22Rv1 (cell line): ENCODE measurements around the gene ALG6.
"Not testable (repeated sequence)": the region's sequence is repeated elsewhere in the genome, so short reads cannot be mapped to it uniquely, and the experiment has no call there.

Source experiments
- H3K27ac ChIP-seq: fragments of 450-650 bp; 2 replicates; pipeline ENCODE4 v1.5.1; 2017
- CTCF ChIP-seq: fragments of 450-650 bp; IDR thresholded peaks from 2 replicates; pipeline ENCODE4 v1.5.1; 2017; ENCODE audit warnings: mild to moderate bottlenecking
- ZFX ChIP-seq: fragments of 450-650 bp; IDR thresholded peaks from 2 replicates; pipeline ENCODE4 v1.6.1; 2017; ENCODE audit warnings: antibody characterized with exemption, borderline replicate concordance

The ALG6 gene

GRCh38 chr1:63414691-63415365 lies 47.4 kb downstream of the ALG6 start:
- TF ChIP-seq CTCF (no peak), ZFX (no peak)
- no peak overlapping the region for H3K27ac ChIP-seq

GRCh38 chr1:63418101-63418500 lies 50.7 kb downstream of the ALG6 start:
- no peak for TF ChIP-seq ZFX
- TF ChIP-seq CTCF: no peak
- H3K27ac ChIP-seq: no peak overlapping the region

- not testable (repeated sequence) for H3K27ac ChIP-seq
Measured at GRCh38 chr1:63420746-63421145, 53.3 kb downstream of the ALG6 start.

- no peak overlapping the region for H3K27ac ChIP-seq
- TF ChIP-seq ZFX (no peak), CTCF (no peak)
Measured at GRCh38 chr1:63423649-63424048, 56.2 kb downstream of the ALG6 start.

- no peak overlapping the region for H3K27ac ChIP-seq
- TF ChIP-seq CTCF (no peak), ZFX (no peak)
Measured at GRCh38 chr1:63428815-63429214, 61.4 kb downstream of the ALG6 start.

GRCh38 chr1:63429281-63429680 lies 61.9 kb downstream of the ALG6 start:
- TF ChIP-seq ZFX: no peak
- TF ChIP-seq CTCF: no peak
- H3K27ac ChIP-seq: no peak overlapping the region

- no peak overlapping the region for H3K27ac ChIP-seq
- TF ChIP-seq CTCF: no peak
- TF ChIP-seq ZFX: no peak
Measured at GRCh38 chr1:63435161-63435560, 67.7 kb downstream of the ALG6 start.

- H3K27ac ChIP-seq: no peak overlapping the region
Measured at GRCh38 chr1:63442141-63442475, 74.7 kb downstream of the ALG6 start.

More at GRCh38 chr1:63442141-63442475, 74.7 kb downstream of the ALG6 start:
- TF ChIP-seq CTCF: no peak
- no peak for TF ChIP-seq ZFX
